ENCODE data around the gene ZDHHC14.

GRCh38 chr6:157488716-157489118, 107.7 kb downstream of the ZDHHC14 start:
- TF ChIP-seq, protein P1, sequence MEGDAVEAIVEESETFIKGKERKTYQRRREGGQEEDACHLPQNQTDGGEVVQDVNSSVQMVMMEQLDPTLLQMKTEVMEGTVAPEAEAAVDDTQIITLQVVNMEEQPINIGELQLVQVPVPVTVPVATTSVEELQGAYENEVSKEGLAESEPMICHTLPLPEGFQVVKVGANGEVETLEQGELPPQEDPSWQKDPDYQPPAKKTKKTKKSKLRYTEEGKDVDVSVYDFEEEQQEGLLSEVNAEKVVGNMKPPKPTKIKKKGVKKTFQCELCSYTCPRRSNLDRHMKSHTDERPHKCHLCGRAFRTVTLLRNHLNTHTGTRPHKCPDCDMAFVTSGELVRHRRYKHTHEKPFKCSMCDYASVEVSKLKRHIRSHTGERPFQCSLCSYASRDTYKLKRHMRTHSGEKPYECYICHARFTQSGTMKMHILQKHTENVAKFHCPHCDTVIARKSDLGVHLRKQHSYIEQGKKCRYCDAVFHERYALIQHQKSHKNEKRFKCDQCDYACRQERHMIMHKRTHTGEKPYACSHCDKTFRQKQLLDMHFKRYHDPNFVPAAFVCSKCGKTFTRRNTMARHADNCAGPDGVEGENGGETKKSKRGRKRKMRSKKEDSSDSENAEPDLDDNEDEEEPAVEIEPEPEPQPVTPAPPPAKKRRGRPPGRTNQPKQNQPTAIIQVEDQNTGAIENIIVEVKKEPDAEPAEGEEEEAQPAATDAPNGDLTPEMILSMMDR (IDR thresholded peaks at IDR 0.05): no peak
- TF ChIP-seq POLR2A (IDR thresholded peaks at IDR 0.05) (no peak), POLR2AphosphoS5 (IDR thresholded peaks at IDR 0.05; ENCODE audit: insufficient read depth in 1 of 2, low read depth in 1 of 2) (no peak)

All from vagina (tissue), 2 donors.